GM20000 (cell line): ENCODE measurements around the gene RFX2.

Experiments used
- DNase-seq: peaks from one replicate; pipeline ENCODE4 v3.0.0; 2012; ENCODE audit warnings: low spot score
- CTCF ChIP-seq: IDR thresholded peaks from 2 replicates; pipeline ENCODE4 v1.5.1; 2012; ENCODE audit warnings: mild to moderate bottlenecking, control low read depth; ENCODE audit errors: extremely low read depth, missing control alignments

The RFX2 gene

GRCh38 chr19:6062961-6063575, 47.2 kb downstream of the RFX2 start:
- no peak for DNase-seq
- no peak for TF ChIP-seq CTCF

GRCh38 chr19:6062274-6062673, 48.0 kb downstream of the RFX2 start:
- no peak for DNase-seq
- no peak for TF ChIP-seq CTCF

GRCh38 chr19:6061376-6062130, 48.7 kb downstream of the RFX2 start:
- DNase-seq = no peak
- no peak for TF ChIP-seq CTCF

- DNase-seq = no peak
- TF ChIP-seq CTCF = no peak
Measured at GRCh38 chr19:6060600-6061375, 49.5 kb downstream of the RFX2 start.

- no peak for DNase-seq
- no peak for TF ChIP-seq CTCF
Measured at GRCh38 chr19:6059988-6060599, 50.2 kb downstream of the RFX2 start.

GRCh38 chr19:6059396-6059947, 50.8 kb downstream of the RFX2 start:
- no peak for DNase-seq
- no peak for TF ChIP-seq CTCF
